ENCODE results near the gene ZBED5. TPM values are rescaled to one million over a fixed set of nuclear protein-coding genes. Genes with fewer than 3 reads are reported as not detected.
"Not testable (repeated sequence)": the region's sequence is repeated elsewhere in the genome, so short reads cannot be mapped to it uniquely, and the experiment has no call there.

The ZBED5 gene
- total and polyA plus RNA-seq, 4 donors = 18.0 to 57.9 (median 39.9) TPM

GRCh38 chr11:10829139-10829538 lies 28.7 kb downstream of the ZBED5 start:
- Histone ChIP-seq H3K4me3 (no peak overlapping the region), H3K9me3 (ENCODE audit: control insufficient read depth in 4 of 4, insufficient read depth in 3 of 4, low read length in 3 of 4) (no peaks in the 10 kb centered on the region), H3K9ac (ENCODE audit: insufficient read depth in 1 of 2, low read length in 2 of 2) (no peak overlapping the region), H3K27me3 (ENCODE audit: control insufficient read depth in 3 of 3, insufficient read depth in 3 of 3, low read length in 2 of 3) (no peaks in the 10 kb centered on the region), H3K27ac (ENCODE audit: low read depth in 1 of 2, low read length in 1 of 2) (no peak overlapping the region), H3K36me3 (ENCODE audit: control insufficient read depth in 4 of 4, insufficient read depth in 4 of 4, low read length in 4 of 4) (no peaks in the 10 kb centered on the region), H3K4me1 (ENCODE audit: control insufficient read depth in 5 of 5, insufficient read depth in 5 of 5, low read length in 5 of 5) (peaks cover 0 to 11% (median 0%) of the 10 kb centered on the region in 5 donors)
- no peak for DNase-seq
- no peak for ATAC-seq (ENCODE audit: insufficient read depth, low FRiP score)
- TF ChIP-seq CTCF (IDR thresholded peaks at IDR 0.05; ENCODE audit: control extremely low read depth, extremely low read depth) = no peak
- 92 to 97% methylated on average over 4 of the region's 4 CpGs for WGBS, 2 donors

GRCh38 chr11:10828402-10828801 lies 29.5 kb downstream of the ZBED5 start:
- Histone ChIP-seq H3K36me3 (ENCODE audit: control insufficient read depth in 4 of 4, insufficient read depth in 4 of 4, low read length in 4 of 4) (no peaks in the 10 kb centered on the region), H3K4me3 (no peak overlapping the region), H3K4me1 (ENCODE audit: control insufficient read depth in 5 of 5, insufficient read depth in 5 of 5, low read length in 5 of 5) (peaks cover 0 to 17% (median 0%) of the 10 kb centered on the region in 5 donors), H3K27me3 (ENCODE audit: control insufficient read depth in 3 of 3, insufficient read depth in 3 of 3, low read length in 2 of 3) (no peaks in the 10 kb centered on the region), H3K9ac (ENCODE audit: insufficient read depth in 1 of 2, low read length in 2 of 2) (no peak overlapping the region), H3K27ac (ENCODE audit: low read depth in 1 of 2, low read length in 1 of 2) (no peak overlapping the region), H3K9me3 (ENCODE audit: control insufficient read depth in 4 of 4, insufficient read depth in 3 of 4, low read length in 3 of 4) (no peaks in the 10 kb centered on the region)
- ATAC-seq (ENCODE audit: insufficient read depth, low FRiP score) = no peak
- 95 to 100% methylated on average over 2 of the region's 2 CpGs for WGBS, 2 donors
- TF ChIP-seq CTCF (IDR thresholded peaks at IDR 0.05; ENCODE audit: control extremely low read depth, extremely low read depth) = no peak
- DNase-seq = no peak

GRCh38 chr11:10824888-10825287 lies 33.0 kb downstream of the ZBED5 start:
- no peak overlapping the region for H3K9ac ChIP-seq (ENCODE audit: insufficient read depth in 1 of 2, low read length in 2 of 2)
- H3K9me3 ChIP-seq (ENCODE audit: control insufficient read depth in 4 of 4, insufficient read depth in 3 of 4, low read length in 3 of 4) = no peaks in the 10 kb centered on the region
- H3K4me3 ChIP-seq = no peak overlapping the region
- no peak overlapping the region for H3K27ac ChIP-seq (ENCODE audit: low read depth in 1 of 2, low read length in 1 of 2)
- TF ChIP-seq CTCF (IDR thresholded peaks at IDR 0.05; ENCODE audit: control extremely low read depth, extremely low read depth) = no peak
- no peak for DNase-seq
- H3K4me1 ChIP-seq (ENCODE audit: control insufficient read depth in 5 of 5, insufficient read depth in 5 of 5, low read length in 5 of 5) = peaks cover 0 to 12% (median 0%) of the 10 kb centered on the region in 5 donors
- no peaks in the 10 kb centered on the region for H3K27me3 ChIP-seq (ENCODE audit: control insufficient read depth in 3 of 3, insufficient read depth in 3 of 3, low read length in 2 of 3)
- no peaks in the 10 kb centered on the region for H3K36me3 ChIP-seq (ENCODE audit: control insufficient read depth in 4 of 4, insufficient read depth in 4 of 4, low read length in 4 of 4)
- no peak for ATAC-seq (ENCODE audit: insufficient read depth, low FRiP score)
- WGBS, 2 donors = 34 to 45% methylated on average over 3 of the region's 3 CpGs

- Histone ChIP-seq H3K9ac (ENCODE audit: insufficient read depth in 1 of 2, low read length in 2 of 2) (peak overlapping the region in 1 of 2 donors; percentile 1), H3K9me3 (ENCODE audit: control insufficient read depth in 4 of 4, insufficient read depth in 3 of 4, low read length in 3 of 4) (no peaks in the 10 kb centered on the region), H3K4me1 (ENCODE audit: control insufficient read depth in 5 of 5, insufficient read depth in 5 of 5, low read length in 5 of 5) (peaks cover 0 to 12% (median 0%) of the 10 kb centered on the region in 5 donors), H3K27me3 (ENCODE audit: control insufficient read depth in 3 of 3, insufficient read depth in 3 of 3, low read length in 2 of 3) (no peaks in the 10 kb centered on the region), H3K27ac (ENCODE audit: low read depth in 1 of 2, low read length in 1 of 2) (no peak overlapping the region), H3K36me3 (ENCODE audit: control insufficient read depth in 4 of 4, insufficient read depth in 4 of 4, low read length in 4 of 4) (no peaks in the 10 kb centered on the region), H3K4me3 (no peak overlapping the region)
- no peak for ATAC-seq (ENCODE audit: insufficient read depth, low FRiP score)
- TF ChIP-seq CTCF (IDR thresholded peaks at IDR 0.05; ENCODE audit: control extremely low read depth, extremely low read depth) = no peak
- WGBS, 2 donors = 34 to 59% methylated on average over 2 of the region's 2 CpGs
- peak in 2 of 3 donors; percentile 12 to 41 for DNase-seq
These were observed 34.7 kb downstream of the ZBED5 start for GRCh38 chr11:10823152-10823579.

GRCh38 chr11:10822491-10822890 lies 35.4 kb downstream of the ZBED5 start:
- not testable (repeated sequence) for H3K9ac ChIP-seq (ENCODE audit: insufficient read depth in 1 of 2, low read length in 2 of 2); H3K36me3 ChIP-seq (ENCODE audit: control insufficient read depth in 4 of 4, insufficient read depth in 4 of 4, low read length in 4 of 4); H3K9me3 ChIP-seq (ENCODE audit: control insufficient read depth in 4 of 4, insufficient read depth in 3 of 4, low read length in 3 of 4); ATAC-seq (ENCODE audit: insufficient read depth, low FRiP score); H3K27me3 ChIP-seq (ENCODE audit: control insufficient read depth in 3 of 3, insufficient read depth in 3 of 3, low read length in 2 of 3); H3K4me3 ChIP-seq; H3K27ac ChIP-seq (ENCODE audit: low read depth in 1 of 2, low read length in 1 of 2); DNase-seq
- 86 to 90% methylated on average over 2 to 3 of the region's 3 CpGs for WGBS, 2 donors
- peaks cover 0 to 12% (median 0%) of the 10 kb centered on the region in 5 donors for H3K4me1 ChIP-seq (ENCODE audit: control insufficient read depth in 5 of 5, insufficient read depth in 5 of 5, low read length in 5 of 5)
